G401.6 (cell line): Measurements from ENCODE around the gene ARL13B.
A peak's percentile ranks its signal among the peaks of the same experiment; 100 is the strongest.
"Not testable (repeated sequence)": the region's sequence is repeated elsewhere in the genome, so short reads cannot be mapped to it uniquely, and the experiment has no call there.

Source experiments
- FAIRE-seq: peaks from 2 replicates; lab custom pipeline; 2012; peaks lifted over from hg19 to GRCh38; lab: Jason Lieb, UNC

ARL13B gene

DNA sequence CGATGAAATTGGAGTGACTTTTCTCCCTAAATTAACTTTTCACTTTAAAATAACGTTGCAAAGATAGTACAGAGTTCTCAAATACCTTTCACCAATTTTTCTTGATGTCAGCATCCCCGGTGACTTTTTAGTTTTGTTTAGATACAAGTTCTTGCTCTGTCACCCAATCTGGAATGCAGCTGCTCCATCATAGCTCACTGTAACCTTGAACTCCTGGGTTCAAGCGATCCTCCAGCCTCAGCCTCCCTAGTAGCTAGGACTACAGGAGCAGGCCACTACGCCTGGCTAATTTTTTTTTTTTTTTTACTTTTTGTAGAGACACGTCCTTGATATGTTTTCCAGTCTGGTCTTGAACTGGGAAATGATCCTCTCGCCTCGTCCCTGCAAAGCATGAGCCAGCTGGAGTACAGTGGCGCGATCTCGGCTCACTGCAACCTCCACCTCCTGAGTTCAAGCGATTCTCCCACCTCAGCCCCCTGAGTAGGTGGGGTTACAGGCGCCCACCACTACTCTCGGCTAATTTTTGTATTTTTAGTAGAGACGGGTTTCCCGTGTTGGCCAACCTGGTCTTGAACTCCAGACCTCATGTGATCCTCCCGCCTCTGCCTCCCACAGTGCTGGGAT lies 83.7 kb downstream of the ARL13B start:
- FAIRE-seq, result no peak

DNA sequence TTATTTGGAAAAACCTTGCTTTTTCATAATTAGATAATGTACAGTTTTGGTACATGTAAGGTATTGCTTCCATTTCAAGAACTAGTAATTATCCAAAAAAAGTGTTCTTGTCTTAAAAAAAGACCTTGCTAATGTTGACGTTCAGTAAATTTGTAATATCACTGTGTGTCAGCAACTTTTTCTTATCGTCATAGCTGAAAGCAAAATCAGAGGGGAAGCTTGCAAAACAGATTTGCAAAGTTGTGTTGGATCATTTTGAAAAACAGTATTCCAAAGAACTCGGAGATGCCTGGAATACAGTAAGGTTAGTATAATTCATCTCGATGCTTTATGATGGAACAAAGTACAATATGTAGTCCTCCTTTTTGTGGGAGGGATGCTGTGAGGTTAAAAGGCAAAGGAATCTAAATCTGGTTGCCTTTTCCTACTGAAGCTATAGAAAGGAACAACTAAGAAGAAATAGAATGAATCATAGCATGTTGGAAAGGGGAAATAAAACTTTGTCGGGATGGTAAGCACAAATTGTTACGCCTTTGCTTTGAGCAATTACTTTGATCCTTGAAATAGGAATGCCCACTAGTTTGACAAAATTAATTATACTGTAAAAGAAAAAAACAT lies 84.4 kb downstream of the ARL13B start:
- FAIRE-seq, result no peak

DNA sequence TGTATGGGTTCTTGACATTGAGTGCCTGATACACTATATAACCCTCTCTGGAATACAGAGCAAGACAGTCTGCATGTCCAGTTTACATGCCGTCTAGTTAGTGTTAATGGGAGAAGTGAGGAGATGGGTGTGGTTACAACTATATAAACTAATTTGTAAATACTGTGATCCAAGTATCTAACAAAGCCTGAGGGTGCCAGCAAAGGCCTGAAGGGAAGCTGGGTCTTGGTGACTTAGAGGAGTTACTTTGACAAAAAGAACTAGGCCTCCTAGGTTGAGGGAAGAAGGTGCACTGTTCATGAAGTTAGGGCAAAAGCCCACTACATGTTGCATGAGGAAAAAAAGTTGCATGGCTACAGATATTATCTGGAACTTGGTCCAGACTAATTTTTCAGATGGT lies 85.2 kb downstream of the ARL13B start:
- FAIRE-seq, result no peak

DNA sequence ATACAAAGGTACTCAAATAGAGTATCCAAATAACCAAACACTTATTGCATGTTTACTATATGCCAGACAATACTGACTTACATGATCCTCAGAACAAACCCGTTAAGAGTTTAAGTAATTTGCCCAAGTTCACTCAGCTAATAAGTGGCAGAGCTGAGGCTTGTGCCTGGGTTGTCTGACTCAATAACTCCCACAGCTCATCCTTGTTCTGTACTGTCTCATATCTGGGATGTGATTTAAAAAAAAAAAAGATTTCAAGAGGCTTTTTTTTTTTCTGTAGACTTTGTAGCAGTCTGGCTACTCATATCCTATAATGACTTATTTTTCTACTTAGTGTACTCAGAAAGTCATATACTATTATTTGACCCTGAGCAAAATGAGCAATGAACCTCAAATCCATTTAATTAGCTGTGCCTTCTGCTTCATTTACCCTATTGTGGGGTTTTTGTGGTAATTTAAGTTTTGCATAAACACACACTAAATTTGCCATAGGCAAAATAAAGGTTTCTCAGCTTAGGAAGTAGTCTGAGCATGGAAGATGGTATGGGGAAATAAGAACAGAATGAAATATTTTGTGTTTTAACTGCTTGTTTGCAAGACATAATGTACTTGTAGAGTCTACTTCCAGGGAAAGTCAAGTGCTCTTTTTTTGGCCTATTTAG lies 86.0 kb downstream of the ARL13B start:
- no peak for FAIRE-seq

DNA sequence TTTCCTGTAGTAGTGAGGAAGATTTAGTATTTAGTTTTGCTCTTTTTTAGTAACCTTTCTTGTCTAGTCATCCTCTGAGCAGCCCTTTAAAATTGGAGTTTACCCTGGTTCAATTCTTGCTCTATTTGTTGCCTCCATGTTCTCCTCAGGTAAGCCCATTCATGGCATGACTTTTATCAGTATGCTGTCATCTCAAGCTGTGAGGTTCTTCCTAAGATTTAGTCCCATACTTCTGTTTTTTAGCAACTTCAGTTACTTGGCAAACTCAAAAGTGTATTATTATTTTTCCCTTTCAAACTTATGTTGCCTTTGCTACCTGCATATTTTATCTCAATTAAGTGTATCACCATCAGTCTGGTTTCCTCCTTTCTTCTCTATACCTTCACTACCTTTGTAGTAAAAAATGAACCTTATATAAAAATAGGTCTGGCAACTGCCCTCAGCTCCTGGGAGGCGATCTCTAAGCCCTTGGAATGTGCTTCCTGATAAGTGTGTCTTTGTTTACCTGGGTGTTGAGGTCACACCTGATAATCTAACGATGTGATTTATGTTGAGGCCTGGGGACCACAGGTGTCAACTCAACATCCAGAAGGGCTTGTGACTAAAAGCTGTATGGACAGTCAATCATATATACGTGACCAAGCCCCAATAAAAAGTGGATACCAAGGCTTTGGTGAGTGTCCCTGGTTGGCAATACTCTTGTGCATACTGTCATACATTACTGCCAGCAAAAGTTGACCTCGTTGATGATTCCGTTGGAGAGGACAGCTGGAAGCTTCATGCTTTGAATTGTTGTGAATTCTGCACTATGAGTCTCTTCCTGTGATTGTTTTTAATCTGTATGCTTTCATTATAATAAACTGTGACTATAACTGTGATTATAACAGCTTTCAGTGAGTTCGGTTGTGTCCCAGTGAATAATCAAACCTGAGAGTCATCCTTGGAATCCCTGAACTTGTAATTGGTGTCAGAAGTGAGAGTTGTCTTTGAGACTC lies 86.8 kb downstream of the ARL13B start:
- no peak for FAIRE-seq

DNA sequence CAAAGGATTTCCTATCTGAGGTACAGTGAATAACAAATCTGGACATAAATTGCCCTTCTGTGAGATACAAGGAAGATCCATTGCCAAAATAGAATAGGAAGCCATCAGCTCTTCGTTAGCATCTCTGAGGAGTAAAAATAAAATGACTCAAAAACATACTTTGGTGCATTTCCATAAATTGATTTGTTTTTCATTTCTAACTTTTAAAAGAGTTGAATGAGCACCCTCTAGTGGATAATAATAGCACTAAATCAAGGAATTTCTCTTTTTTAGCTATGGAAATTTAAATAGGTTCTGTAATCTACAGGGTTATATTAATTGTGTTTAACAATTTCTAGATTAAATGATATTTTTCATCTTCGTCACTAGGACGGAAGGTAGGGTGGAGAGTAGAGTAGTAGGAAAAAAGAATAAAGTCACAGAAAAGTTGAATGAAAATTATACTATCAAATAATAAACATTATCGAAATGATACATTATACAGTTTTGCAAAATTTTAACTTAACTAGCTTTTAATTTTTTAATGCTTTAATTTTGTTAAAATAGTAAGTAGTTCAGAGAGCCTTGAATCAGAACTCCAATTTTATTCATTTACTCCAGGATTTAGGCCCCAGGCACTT lies 89.3 kb downstream of the ARL13B start:
- peak; percentile 95 for FAIRE-seq

DNA sequence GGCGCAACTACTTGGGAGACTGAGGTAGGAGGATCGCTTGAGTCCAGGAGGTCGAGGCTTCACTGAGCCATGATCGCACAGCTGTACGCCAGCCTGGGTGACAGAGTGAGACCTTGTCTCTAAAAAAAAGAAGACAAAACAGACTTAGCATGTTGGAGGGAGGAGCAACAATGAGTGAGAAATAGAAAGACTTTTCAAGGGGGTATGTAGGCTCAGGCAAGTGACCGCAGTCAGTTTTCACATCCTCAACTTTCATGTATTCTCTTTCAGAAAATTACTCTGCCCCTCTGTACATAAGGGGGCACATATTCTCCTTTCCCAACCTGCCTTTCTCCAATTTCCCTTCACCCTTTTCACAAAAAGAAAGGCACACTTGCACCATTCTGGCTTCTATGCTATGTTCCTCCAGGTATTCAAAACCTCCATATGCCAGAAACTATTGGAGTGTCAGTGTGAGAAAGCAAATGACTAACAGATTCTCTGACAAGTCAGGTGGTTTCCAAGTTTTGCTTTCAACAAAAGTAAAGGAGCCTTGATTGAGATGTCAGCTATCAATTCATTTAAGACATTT lies 90.5 kb downstream of the ARL13B start:
- FAIRE-seq, result no peak

DNA sequence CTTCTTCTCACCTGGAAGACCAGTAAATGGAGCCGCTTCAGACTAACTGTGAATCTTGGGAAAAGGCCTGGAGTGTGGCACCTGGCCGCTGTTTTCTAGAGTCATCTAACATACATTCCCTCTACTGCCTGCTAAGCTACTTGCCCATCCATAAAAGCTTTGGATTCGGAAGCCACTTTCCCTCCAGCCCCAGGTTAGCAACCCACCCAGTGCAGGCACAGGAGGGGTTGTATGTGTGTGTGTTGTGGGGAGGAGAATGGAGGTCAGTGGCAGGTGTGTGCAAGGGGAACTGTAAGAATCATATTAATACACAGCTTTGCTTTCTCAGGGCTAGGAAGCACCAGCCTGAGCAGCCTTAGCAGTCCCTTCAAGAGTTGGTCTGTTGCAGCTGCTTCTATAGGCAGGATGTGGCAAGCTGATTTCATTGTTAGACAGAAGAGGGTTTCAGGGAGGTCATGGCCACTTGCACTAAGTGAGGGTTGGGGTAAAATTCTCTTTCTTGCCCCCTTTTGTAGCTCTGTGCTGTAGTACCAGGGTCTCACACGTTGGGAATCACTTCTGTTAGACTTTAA lies 91.8 kb downstream of the ARL13B start:
- FAIRE-seq, result no peak

DNA sequence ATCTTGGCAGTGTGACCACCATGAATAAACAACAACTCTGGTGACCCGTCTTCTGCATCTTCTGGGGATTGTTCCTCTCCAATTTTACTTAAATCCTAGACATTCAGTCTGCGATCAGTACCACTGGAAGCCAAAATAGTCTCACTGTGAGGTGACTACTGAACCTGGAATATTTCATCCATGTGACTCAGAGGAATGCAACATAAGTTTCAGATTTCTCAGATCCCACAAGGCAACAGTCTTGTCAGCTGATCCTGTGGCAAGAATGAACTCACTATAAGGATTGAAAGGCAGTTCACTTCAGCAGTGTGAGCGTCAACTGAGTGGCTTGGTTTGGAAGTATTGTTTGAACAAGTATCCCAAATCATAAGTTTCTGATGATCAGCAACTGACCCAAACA lies 96.1 kb downstream of the ARL13B start:
- no peak for FAIRE-seq

DNA sequence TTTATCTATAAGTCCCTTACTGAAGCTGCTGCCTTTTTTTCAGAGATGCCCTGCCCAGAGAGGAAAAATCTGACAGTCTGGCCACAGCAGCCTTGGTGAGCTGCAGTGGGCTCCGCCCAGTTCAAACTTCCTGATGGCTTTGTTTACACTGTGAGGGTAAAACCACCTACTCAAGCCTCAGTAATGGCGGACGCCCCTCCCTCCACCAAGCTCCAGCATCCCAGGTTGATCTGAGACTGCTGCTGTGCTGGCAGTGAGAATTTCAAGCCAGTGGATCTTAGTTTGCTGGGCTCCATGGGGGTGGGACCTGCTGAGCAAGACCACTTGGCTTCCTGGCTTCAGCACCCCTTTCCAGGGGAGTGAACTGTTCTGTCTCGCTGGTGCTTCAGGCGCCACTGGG lies 100.6 kb downstream of the ARL13B start:
- FAIRE-seq, result not testable (repeated sequence)

DNA sequence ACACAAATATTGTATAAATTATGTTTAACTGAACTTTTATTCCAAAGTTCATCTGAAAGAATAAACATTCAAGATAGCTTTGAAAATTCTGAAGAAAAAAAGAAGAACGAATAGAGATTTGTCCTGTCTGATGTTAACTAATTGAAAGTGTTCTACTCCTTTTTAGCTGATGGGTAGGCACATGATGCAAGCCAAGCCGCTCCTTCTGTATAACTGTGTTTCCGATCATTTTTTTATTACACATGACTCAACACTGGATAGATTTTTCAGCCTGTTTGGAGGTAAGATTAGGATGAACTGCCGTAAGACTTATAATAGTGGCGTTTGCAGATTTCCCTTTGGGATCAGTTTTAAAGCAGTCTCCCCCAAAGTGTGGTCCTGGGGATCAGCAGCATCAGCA lies 101.9 kb downstream of the ARL13B start:
- no peak for FAIRE-seq

DNA sequence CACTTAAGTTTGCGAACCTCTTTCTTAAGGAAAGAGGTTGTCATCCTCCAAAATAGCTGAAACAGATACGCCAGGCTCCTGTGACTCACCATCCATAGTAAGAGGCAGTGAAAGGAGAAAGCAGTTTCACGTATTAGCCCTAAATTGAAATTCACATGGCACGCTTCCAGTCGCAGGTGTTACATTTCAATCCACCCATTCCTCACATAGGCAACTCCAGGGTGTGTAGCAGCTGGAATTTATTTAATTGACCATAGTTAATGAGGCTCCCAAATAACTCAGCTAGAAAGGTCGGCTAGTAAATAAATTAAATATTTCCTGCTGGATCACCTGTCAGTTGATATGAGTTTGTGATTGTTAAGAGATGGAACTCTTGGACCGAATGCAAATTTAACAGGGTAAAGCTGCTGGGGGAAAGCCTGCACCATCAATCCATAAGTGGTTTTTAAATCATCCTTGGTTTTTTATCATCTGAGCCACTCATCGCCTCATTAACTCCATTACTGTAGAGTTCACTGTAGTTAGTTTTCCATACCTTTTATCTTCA lies 102.5 kb downstream of the ARL13B start:
- no peak for FAIRE-seq

DNA sequence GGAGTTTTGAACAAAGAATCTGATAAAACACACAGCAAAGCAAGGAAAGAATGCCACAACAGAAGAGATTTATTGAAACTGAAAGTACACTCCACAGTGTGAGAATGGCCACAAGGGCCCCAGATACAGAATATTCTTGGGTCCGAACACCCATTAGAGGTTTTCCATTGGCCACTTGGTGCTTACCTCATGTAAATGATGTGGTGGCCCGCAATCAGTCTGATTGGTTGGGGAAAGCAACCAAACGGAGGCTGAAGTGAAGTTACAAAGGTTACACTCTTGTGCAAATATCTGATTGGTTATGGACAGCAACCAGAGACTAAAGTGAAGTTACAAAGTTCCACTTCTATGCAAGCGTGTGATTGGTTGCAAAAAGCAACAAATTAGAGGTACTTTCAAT lies 103.3 kb downstream of the ARL13B start:
- no peak for FAIRE-seq

DNA sequence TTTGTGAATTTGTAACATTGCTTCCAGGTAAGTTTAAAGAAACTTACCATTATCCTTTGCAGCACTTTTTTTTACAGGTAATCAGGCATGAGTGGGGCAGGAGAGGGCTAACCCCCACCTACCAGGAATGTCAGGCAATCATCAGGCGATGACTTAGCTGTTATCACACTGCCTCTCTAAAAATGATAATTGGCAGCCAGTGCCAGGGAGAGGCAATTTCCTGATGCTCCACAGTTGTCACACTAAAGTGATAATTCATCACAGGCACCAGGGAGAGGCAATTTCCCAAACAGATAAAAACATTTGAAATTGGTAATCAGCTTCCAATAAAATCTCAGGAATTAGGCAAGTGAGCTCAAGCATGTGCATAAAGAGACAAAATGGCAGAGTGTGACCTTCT lies 109.2 kb downstream of the ARL13B start:
- FAIRE-seq, result no peak

DNA sequence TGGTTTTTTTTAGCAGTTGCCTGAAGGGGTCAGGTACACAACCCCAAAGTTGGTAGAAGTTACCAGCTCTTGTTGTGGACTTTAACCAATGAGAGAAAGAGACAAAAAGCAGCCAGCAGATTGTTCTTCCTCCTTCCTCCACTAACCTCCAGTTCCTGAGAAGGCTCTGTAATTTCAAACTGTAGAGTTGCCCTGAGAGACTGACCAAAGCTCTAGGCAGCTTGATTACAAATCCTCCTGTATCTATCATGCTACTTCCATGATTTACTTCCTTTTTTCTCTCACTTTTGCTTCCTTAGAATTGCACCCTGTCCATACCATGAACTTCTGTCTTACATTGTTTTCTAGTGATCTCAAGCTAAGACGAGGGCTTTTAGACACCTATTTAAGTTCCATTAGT lies 112.1 kb downstream of the ARL13B start:
- no peak for FAIRE-seq

DNA sequence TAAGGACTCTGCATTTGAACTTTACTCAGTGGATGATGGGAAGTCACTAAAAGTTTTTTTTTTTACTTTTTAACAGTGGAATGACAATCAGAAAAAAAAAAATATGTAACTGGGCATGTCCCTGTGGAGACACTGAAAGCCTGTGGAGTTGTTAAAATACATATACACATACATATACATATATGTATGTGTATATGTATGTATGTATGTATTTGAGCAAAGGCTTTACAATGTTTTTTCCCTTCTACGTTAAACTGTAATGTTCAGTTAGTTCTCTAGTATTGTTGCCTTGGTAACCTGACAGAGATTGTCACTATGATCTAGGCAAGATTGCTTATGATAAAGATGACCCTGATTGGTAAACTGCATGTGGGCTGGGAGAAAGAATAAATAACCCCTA lies 113.2 kb downstream of the ARL13B start:
- FAIRE-seq, result no peak

DNA sequence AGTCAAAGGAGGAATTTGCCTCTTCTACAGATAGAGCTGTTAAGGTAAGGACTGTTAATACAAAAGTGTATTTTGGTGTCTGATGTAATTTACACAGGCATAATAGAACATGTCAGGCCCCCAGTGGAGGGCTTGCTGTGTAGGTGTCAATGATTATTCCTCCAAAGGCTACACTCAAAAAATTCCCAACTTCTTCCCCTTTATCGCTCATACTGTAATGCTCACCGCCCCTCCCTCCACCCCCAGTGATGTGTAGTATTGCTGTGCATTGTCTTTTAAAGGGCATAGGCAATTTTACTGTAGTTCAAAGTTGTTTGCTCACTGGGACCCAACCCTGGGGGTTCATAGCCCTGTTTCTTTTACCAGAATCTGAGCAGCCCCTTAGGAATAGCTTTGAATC lies 115.2 kb downstream of the ARL13B start:
- FAIRE-seq, result no peak

DNA sequence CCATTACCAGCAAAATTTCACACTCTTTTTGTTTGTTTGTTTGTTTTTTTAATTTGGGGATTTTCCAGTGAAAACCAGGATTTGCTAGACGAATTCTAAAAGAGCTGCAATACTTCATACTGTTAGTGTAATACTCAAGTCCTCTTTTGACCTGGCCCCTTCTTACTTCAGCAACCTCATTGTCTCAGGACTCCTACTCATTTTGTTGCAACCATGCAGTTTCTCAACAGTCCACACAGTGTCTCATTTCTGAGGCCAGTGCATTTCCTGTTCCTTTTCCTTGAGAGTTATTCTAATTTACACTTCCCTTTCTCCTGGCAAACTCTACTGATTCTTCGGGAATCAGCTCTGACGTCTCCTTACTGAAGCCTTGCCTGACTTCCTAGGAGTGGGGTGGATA lies 118.5 kb downstream of the ARL13B start:
- FAIRE-seq, result no peak

DNA sequence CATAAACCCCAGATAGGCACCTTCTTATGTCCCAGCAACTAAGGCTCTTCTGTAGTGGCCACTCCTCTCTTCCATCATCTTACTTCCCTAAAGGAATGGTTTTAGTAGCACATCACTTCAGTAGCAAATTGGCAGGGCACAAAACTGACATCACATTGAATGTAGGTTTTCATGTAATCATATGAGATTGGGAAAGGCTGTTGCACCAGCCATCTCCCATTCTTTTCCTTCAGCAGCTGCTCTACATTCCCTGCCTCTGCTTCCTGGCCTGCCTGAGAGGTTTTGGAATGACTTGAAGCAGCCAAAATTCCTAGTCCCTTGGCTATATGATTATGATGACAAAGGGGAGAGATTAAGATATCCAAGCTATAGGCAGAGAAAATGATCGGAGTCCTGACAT lies 119.4 kb downstream of the ARL13B start:
- no peak for FAIRE-seq

DNA sequence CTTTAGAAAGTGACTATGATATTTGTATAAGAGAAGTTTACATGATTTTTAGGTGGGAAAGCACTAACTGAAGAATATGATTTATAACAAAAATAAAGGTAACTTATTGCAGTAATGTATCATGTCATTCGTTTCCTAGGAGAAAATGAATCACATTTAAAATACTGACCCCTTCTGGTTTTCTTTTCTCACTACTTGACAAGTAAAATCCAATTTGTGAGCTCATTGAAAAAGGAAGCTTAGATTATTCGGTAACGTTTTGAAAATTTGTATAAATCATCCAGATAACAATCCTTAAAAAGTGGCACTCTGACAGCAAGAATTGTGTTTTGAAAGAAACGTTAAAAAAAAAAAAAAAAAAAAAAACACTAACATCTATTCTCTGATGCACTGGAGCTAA lies 121.9 kb downstream of the ARL13B start:
- peak; percentile 87 for FAIRE-seq
